ENCODE data around the gene OLFML1. TPM values are rescaled to one million over a fixed set of nuclear protein-coding genes. Genes with fewer than 3 reads are reported as not detected.

The OLFML1 gene
- total RNA-seq, 1 donor from 2014 or later: 10.7 TPM

- H3K27ac ChIP-seq: no peak overlapping the region
- no peaks in the 10 kb centered on the region for H3K27me3 ChIP-seq
- no peaks in the 10 kb centered on the region for H3K36me3 ChIP-seq
- no peaks in the 10 kb centered on the region for H3K9me3 ChIP-seq
- DNase-seq (ENCODE audit: low spot score in 2 of 2): no peak
- no peak for TF ChIP-seq CTCF (IDR thresholded peaks at IDR 0.05)
- no peak overlapping the region for H3K4me3 ChIP-seq
- H3K4me1 ChIP-seq: no peaks in the 10 kb centered on the region
- intact Hi-C loops (cut with DNase I): no loop called here
Observed at GRCh38 chr11:7530013-7530640, 44.8 kb downstream of the OLFML1 start.

- no peaks in the 10 kb centered on the region for H3K36me3 ChIP-seq
- H3K4me1 ChIP-seq: no peaks in the 10 kb centered on the region
- intact Hi-C loops (cut with DNase I): no loop called here
- no peak for TF ChIP-seq CTCF (IDR thresholded peaks at IDR 0.05)
- no peak overlapping the region for H3K27ac ChIP-seq
- no peak overlapping the region for H3K4me3 ChIP-seq
- DNase-seq (ENCODE audit: low spot score in 2 of 2): no peak
- no peaks in the 10 kb centered on the region for H3K9me3 ChIP-seq
- no peaks in the 10 kb centered on the region for H3K27me3 ChIP-seq
Observed at GRCh38 chr11:7531011-7531410, 45.7 kb downstream of the OLFML1 start.

- Histone ChIP-seq H3K27ac (no peak overlapping the region), H3K4me3 (no peak overlapping the region), H3K36me3 (no peaks in the 10 kb centered on the region), H3K9me3 (no peaks in the 10 kb centered on the region), H3K4me1 (no peaks in the 10 kb centered on the region), H3K27me3 (no peaks in the 10 kb centered on the region)
- no peak for TF ChIP-seq CTCF (IDR thresholded peaks at IDR 0.05)
- DNase-seq (ENCODE audit: low spot score in 2 of 2): no peak
- intact Hi-C loops (cut with DNase I): no loop called here
Observed at GRCh38 chr11:7532405-7533145, 47.3 kb downstream of the OLFML1 start.

- H3K9me3 ChIP-seq: no peaks in the 10 kb centered on the region
- intact Hi-C loops (cut with DNase I): no loop called here
- no peak overlapping the region for H3K4me3 ChIP-seq
- no peaks in the 10 kb centered on the region for H3K27me3 ChIP-seq
- DNase-seq (ENCODE audit: low spot score in 2 of 2): no peak
- no peak overlapping the region for H3K27ac ChIP-seq
- no peaks in the 10 kb centered on the region for H3K36me3 ChIP-seq
- TF ChIP-seq CTCF (IDR thresholded peaks at IDR 0.05): no peak
- no peaks in the 10 kb centered on the region for H3K4me1 ChIP-seq
Observed at GRCh38 chr11:7533199-7534041, 48.1 kb downstream of the OLFML1 start.

GRCh38 chr11:7534042-7534378, 48.7 kb downstream of the OLFML1 start:
- Histone ChIP-seq H3K27me3 (no peaks in the 10 kb centered on the region), H3K27ac (no peak overlapping the region), H3K4me1 (no peaks in the 10 kb centered on the region), H3K36me3 (no peaks in the 10 kb centered on the region), H3K4me3 (no peak overlapping the region), H3K9me3 (no peaks in the 10 kb centered on the region)
- intact Hi-C loops (cut with DNase I): no loop called here
- DNase-seq (ENCODE audit: low spot score in 2 of 2): no peak
- no peak for TF ChIP-seq CTCF (IDR thresholded peaks at IDR 0.05)
